SK-N-SH (cell line): ENCODE data around the gene DNAJC15.
"Not testable (repeated sequence)": the region's sequence is repeated elsewhere in the genome, so short reads cannot be mapped to it uniquely, and the experiment has no call there.

Experiments used
- CHD2 ChIP-seq: fragments of 150-350 bp; IDR thresholded peaks from 2 replicates; pipeline ENCODE4 v1.6.1; 2018; ENCODE audit warnings: low read length; ENCODE audit not compliant: partially characterized antibody
- EP300 ChIP-seq, 2 experiments: IDR thresholded peaks; 2 replicates each; pipeline versions ENCODE4 v1.4.0 to v1.6.1; 2012; ENCODE audit warnings: borderline replicate concordance in 1 of 2, low read depth in 1 of 2, low read length in 1 of 2
- EZH2phosphoT487 ChIP-seq: fragments of 200-600 bp; sonication (generic); IDR thresholded peaks from 2 replicates; pipeline ENCODE4 v1.6.1; 2017; ENCODE audit warnings: low read depth, mixed run types, mild to moderate bottlenecking, antibody characterized with exemption, moderate library complexity, borderline replicate concordance
- MEF2A ChIP-seq: IDR thresholded peaks from 2 replicates; pipeline ENCODE4 v1.4.0; 2012; ENCODE audit warnings: low read depth, borderline replicate concordance
- NRF1 ChIP-seq: IDR thresholded peaks from 2 replicates; pipeline ENCODE4 v1.6.1; 2012; ENCODE audit warnings: low read depth, mild to moderate bottlenecking, low read length
- POLR2AphosphoS5 ChIP-seq: IDR thresholded peaks from 2 replicates; pipeline ENCODE4 v1.6.1; 2012; ENCODE audit warnings: low read depth, low read length
- REST ChIP-seq: IDR thresholded peaks from 2 replicates; pipeline ENCODE4 v1.6.1; 2012; ENCODE audit warnings: mild to moderate bottlenecking, low read depth, low read length, moderate library complexity
- SIN3A ChIP-seq: IDR thresholded peaks from 2 replicates; pipeline ENCODE4 v1.6.1; 2012; ENCODE audit warnings: low read depth, mild to moderate bottlenecking, low read length, moderate library complexity, borderline replicate concordance
- TAF1 ChIP-seq: IDR thresholded peaks from 2 replicates; pipeline ENCODE4 v1.6.1; 2012; ENCODE audit warnings: low read depth, mild to moderate bottlenecking, low read length, moderate library complexity, borderline replicate concordance
- TF ChIP-seq, protein P1 (sequence below): fragments of 200-600 bp; sonication (generic); IDR thresholded peaks from 2 replicates; pipeline ENCODE4 v1.6.1; 2017; ENCODE audit warnings: antibody characterized with exemption, mild to moderate bottlenecking, moderate library complexity
- TF ChIP-seq, protein P2 (sequence below): IDR thresholded peaks from 2 replicates; pipeline ENCODE4 v1.4.0; 2012; ENCODE audit warnings: low read depth

DNA sequence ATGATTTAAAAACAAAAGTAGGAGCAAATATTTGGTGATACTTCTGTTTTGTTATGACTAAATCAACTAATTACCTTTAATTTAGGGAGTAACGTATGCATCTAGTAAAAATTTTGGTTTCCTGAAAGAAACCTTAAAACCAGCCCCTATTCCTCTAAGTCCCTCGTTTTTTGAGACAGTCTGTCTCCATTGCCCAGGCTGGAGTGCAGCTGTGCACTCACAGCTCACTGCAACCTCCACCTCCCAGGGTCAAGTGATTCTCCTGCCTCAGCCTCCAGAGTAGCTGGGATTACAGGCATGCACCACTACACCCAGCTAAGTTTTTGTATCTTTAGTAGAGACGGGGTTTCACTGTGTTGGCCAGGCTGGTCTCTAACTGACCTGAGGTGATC is 52.1 kb downstream of the DNAJC15 start:
- TF ChIP-seq TAF1; EZH2phosphoT487; EP300 (IDR thresholded peaks at IDR 0.05; ENCODE audit: borderline replicate concordance in 1 of 2, low read depth in 1 of 2, low read length in 1 of 2); MEF2A; POLR2AphosphoS5; REST; SIN3A; CHD2; NRF1: not testable (repeated sequence)
- TF ChIP-seq, protein P1, sequence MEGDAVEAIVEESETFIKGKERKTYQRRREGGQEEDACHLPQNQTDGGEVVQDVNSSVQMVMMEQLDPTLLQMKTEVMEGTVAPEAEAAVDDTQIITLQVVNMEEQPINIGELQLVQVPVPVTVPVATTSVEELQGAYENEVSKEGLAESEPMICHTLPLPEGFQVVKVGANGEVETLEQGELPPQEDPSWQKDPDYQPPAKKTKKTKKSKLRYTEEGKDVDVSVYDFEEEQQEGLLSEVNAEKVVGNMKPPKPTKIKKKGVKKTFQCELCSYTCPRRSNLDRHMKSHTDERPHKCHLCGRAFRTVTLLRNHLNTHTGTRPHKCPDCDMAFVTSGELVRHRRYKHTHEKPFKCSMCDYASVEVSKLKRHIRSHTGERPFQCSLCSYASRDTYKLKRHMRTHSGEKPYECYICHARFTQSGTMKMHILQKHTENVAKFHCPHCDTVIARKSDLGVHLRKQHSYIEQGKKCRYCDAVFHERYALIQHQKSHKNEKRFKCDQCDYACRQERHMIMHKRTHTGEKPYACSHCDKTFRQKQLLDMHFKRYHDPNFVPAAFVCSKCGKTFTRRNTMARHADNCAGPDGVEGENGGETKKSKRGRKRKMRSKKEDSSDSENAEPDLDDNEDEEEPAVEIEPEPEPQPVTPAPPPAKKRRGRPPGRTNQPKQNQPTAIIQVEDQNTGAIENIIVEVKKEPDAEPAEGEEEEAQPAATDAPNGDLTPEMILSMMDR: not testable (repeated sequence)
- TF ChIP-seq, protein P2, sequence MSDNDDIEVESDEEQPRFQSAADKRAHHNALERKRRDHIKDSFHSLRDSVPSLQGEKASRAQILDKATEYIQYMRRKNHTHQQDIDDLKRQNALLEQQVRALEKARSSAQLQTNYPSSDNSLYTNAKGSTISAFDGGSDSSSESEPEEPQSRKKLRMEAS: not testable (repeated sequence)
